Smooth muscle cell (in vitro differentiated cells): ENCODE measurements around the gene RANGRF. TPM values are rescaled to one million over a fixed set of nuclear protein-coding genes. Genes with fewer than 3 reads are reported as not detected.

Experiments
- DNase-seq: peaks from one replicate; lab custom pipeline; 2025; ENCODE audit not compliant: unreplicated experiment; lab: John Stamatoyannopoulos, UW
- H2AFZ ChIP-seq: fragments of 200-600 bp; sonication (generic); 2 replicates; pipeline ENCODE4 v1.6.0; 2016; ENCODE audit warnings: antibody characterized with exemption, low read depth, mild to moderate bottlenecking
- H3F3A ChIP-seq: fragments of 200-600 bp; sonication (generic); 2 replicates; pipeline ENCODE4 v1.6.0; 2017; ENCODE audit warnings: antibody characterized with exemption, low read depth
- H3K27ac ChIP-seq: fragments of 200-600 bp; sonication (generic); 2 replicates; pipeline ENCODE4 v1.5.1; 2016; ENCODE audit warnings: low read depth, mild to moderate bottlenecking
- H3K27me3 ChIP-seq: fragments of 200-600 bp; sonication (generic); 2 replicates; pipeline ENCODE4 v1.6.1; 2016; ENCODE audit warnings: low read depth, mild to moderate bottlenecking
- H3K36me3 ChIP-seq: fragments of 200-600 bp; sonication (generic); 2 replicates; pipeline ENCODE4 v1.5.1; 2016; ENCODE audit warnings: low read depth
- H3K4me1 ChIP-seq: fragments of 200-600 bp; sonication (generic); 2 replicates; pipeline ENCODE4 v1.5.1; 2016; ENCODE audit warnings: low read depth
- H3K4me2 ChIP-seq: fragments of 200-600 bp; sonication (generic); 2 replicates; pipeline ENCODE4 v1.6.0; 2016; ENCODE audit warnings: mild to moderate bottlenecking
- H3K4me3 ChIP-seq: fragments of 200-600 bp; sonication (generic); 2 replicates; pipeline ENCODE4 v1.5.1; 2016; ENCODE audit warnings: mild to moderate bottlenecking
- H3K79me2 ChIP-seq: fragments of 200-600 bp; sonication (generic); 2 replicates; pipeline ENCODE4 v1.6.0; 2016; ENCODE audit warnings: low read depth, mild to moderate bottlenecking
- H3K9ac ChIP-seq: fragments of 200-600 bp; sonication (generic); 2 replicates; pipeline ENCODE4 v1.6.0; 2016; ENCODE audit warnings: low read depth
- H3K9me3 ChIP-seq: fragments of 200-600 bp; sonication (generic); replicated peaks from 2 replicates; pipeline ENCODE4 v1.5.1; 2016; ENCODE audit warnings: low read depth
- H4K20me1 ChIP-seq: fragments of 200-600 bp; sonication (generic); 2 replicates; pipeline ENCODE4 v1.6.0; 2016; ENCODE audit warnings: low read depth
- CTCF ChIP-seq: fragments of 200-600 bp; sonication (generic); IDR thresholded peaks from 2 replicates; pipeline ENCODE4 v1.5.1; 2017; ENCODE audit warnings: borderline replicate concordance, mild to moderate bottlenecking, antibody characterized with exemption; ENCODE audit not compliant: insufficient read depth, poor library complexity, severe bottlenecking
- WGBS: methylation state at CpG from one replicate; pipeline ENCODE4 v1.1.7; 2016; ENCODE audit warnings: low lambda C conversion rate; 5-methylcytosine and 5-hydroxymethylcytosine counted together
- polyA plus RNA-seq: library from polyadenylated mRNA; unstranded; fragments of >200 nt; fragmentation: Nextera tagmentation; extraction: Ambion mirVana; gene quantifications from 2 replicates; pipeline ENCODE4 v1.2.1, GENCODE V29; 2016
- total RNA-seq: library from RNA; depleted of rRNA; stranded (reverse); fragments of >200 nt; gene quantifications from 2 replicates; pipeline ENCODE4 v1.2.3, GENCODE V29; 2014

Gene RANGRF
- total and polyA plus RNA-seq, 2 experiments from 2014 or later = 13.4 to 44.9 TPM

GRCh38 chr17:8257801-8258200, 30.7 kb upstream of the RANGRF start:
- Histone ChIP-seq H3K9me3 (no peaks in the 10 kb centered on the region), H3K9ac (no peak overlapping the region), H3K27ac (no peak overlapping the region), H3K79me2 (no peaks in the 10 kb centered on the region), H3K4me2 (no peak overlapping the region), H3F3A (no peaks in the 10 kb centered on the region), H3K36me3 (peaks cover 9% of the 10 kb centered on the region), H3K4me3 (no peak overlapping the region), H3K27me3 (no peaks in the 10 kb centered on the region), H2AFZ (no peak overlapping the region), H4K20me1 (no peaks in the 10 kb centered on the region), H3K4me1 (no peaks in the 10 kb centered on the region)
- 95% methylated on average over 8 of the region's 8 CpGs for WGBS
- no peak for DNase-seq
- no peak for TF ChIP-seq CTCF

GRCh38 chr17:8264320-8264719, 24.1 kb upstream of the RANGRF start:
- Histone ChIP-seq H4K20me1 (no peaks in the 10 kb centered on the region), H3K4me1 (no peaks in the 10 kb centered on the region), H3K79me2 (no peaks in the 10 kb centered on the region), H3K27me3 (no peaks in the 10 kb centered on the region), H3K4me2 (no peak overlapping the region), H3K27ac (no peak overlapping the region), H3F3A (no peaks in the 10 kb centered on the region), H3K9me3 (no peaks in the 10 kb centered on the region), H3K4me3 (no peak overlapping the region), H2AFZ (no peak overlapping the region), H3K9ac (no peak overlapping the region), H3K36me3 (peaks cover 5% of the 10 kb centered on the region)
- no peak for TF ChIP-seq CTCF
- no peak for DNase-seq
- WGBS = 98% methylated on average over 9 of the region's 10 CpGs

- Histone ChIP-seq H3K79me2 (no peaks in the 10 kb centered on the region), H3K36me3 (peaks cover 4% of the 10 kb centered on the region), H3F3A (no peaks in the 10 kb centered on the region), H3K4me2 (no peak overlapping the region), H4K20me1 (no peaks in the 10 kb centered on the region), H2AFZ (no peak overlapping the region), H3K27me3 (no peaks in the 10 kb centered on the region), H3K9ac (no peak overlapping the region), H3K4me3 (no peak overlapping the region), H3K27ac (no peak overlapping the region), H3K4me1 (no peaks in the 10 kb centered on the region), H3K9me3 (no peaks in the 10 kb centered on the region)
- TF ChIP-seq CTCF = no peak
- no peak for DNase-seq
- 98% methylated on average over 17 of the region's 18 CpGs for WGBS
Observed at GRCh38 chr17:8264836-8265542, 23.5 kb upstream of the RANGRF start.
